H1 (cell line): ENCODE data around the gene PANX2. TPM values are rescaled to one million over a fixed set of nuclear protein-coding genes. Genes with fewer than 3 reads are reported as not detected.

ENCODE experiments used
- CHD7 ChIP-seq: fragments of 300-600 bp; sonication (generic); IDR thresholded peaks from 2 replicates; pipeline ENCODE4 v1.7.1; 2012; ENCODE audit warnings: low read length, moderate library complexity, mild to moderate bottlenecking, inconsistent platforms; ENCODE audit not compliant: insufficient replicate concordance
- EP300 ChIP-seq, 2 experiments: IDR thresholded peaks; 1 replicate in 1 of 2; 2 replicates in 1 of 2; pipeline ENCODE4 v1.6.1; 2011 to 2012; ENCODE audit warnings: low read depth in 2 of 2, low read length in 2 of 2, mild to moderate bottlenecking in 2 of 2, borderline replicate concordance in 1 of 2, inconsistent platforms in 1 of 2, moderate library complexity in 1 of 2
- HDAC6 ChIP-seq: IDR thresholded peaks from one replicate; pipeline ENCODE4 v1.7.1; 2012; ENCODE audit warnings: low read depth, mild to moderate bottlenecking, inconsistent platforms, low read length, moderate library complexity
- PHF8 ChIP-seq: fragments of 200-600 bp; sonication (generic); conservative IDR thresholded peaks from 2 replicates; pipeline ENCODE4 v1.7.1; 2012; ENCODE audit warnings: low read depth, mild to moderate bottlenecking, inconsistent platforms, low read length, moderate library complexity
- SAP30 ChIP-seq: fragments of 300-600 bp; sonication (generic); IDR thresholded peaks from 2 replicates; pipeline ENCODE4 v1.7.1; 2012; ENCODE audit warnings: low read length, moderate library complexity, mild to moderate bottlenecking, inconsistent platforms; ENCODE audit not compliant: insufficient read depth, insufficient replicate concordance
- SP2 ChIP-seq: IDR thresholded peaks from 2 replicates; pipeline ENCODE4 v1.6.1; 2012; ENCODE audit warnings: mild to moderate bottlenecking, low read length, inconsistent platforms
- SP4 ChIP-seq: IDR thresholded peaks from 2 replicates; pipeline ENCODE4 v1.6.1; 2012; ENCODE audit warnings: low read length, inconsistent platforms
- YY1 ChIP-seq: IDR thresholded peaks from 2 replicates; pipeline ENCODE4 v1.6.1; 2011; ENCODE audit warnings: low read depth, mild to moderate bottlenecking, low read length
- polyA plus RNA-seq, 7 experiments: library from polyadenylated mRNA; depleted of rRNA in 3 of 7; stranded (reverse) in 5 of 7; unstranded in 2 of 7; fragments of >200 nt in 5 of 7; fragments of 200-250 nt in 2 of 7; gene quantifications; 1 replicate in 5 of 7; 2 replicates in 1 of 7; 4 replicates in 1 of 7; pipeline versions ENCODE4 v1.2.1 to v1.2.3, GENCODE V29; 2011 to 2013; ENCODE audit warnings: missing spikeins in 2 of 7, mixed read lengths in 2 of 7
- total RNA-seq: library from RNA; stranded (reverse); fragmentation: NEBNext Ultra II Directional; extraction: Animal tissue kit (Norgen Biotek cat#: 25700); gene quantifications from 2 replicates; pipeline ENCODE4 v1.2.1, GENCODE V29; 2021

PANX2 gene
- total and polyA plus RNA-seq, 2 of the 8 experiments (the other 6 are each of a cell fraction or from before 2014, with no cell fraction given), result 3.5 to 5.0 TPM

- no peak for TF ChIP-seq CHD7
- TF ChIP-seq YY1, result no peak
- TF ChIP-seq EP300 (IDR thresholded peaks at IDR 0.05; ENCODE audit: borderline replicate concordance in 1 of 2, low read depth in 2 of 2, low read length in 2 of 2), result no peak
- no peak for TF ChIP-seq SP4
- no peak for TF ChIP-seq SAP30
- TF ChIP-seq PHF8, result no peak
- TF ChIP-seq HDAC6, result no peak
- no peak for TF ChIP-seq SP2
Measured at GRCh38 chr22:50197000-50197800, 26.7 kb downstream of the PANX2 start (continued).
